ENCODE measurements around the gene NOL4L. TPM values are rescaled to one million over a fixed set of nuclear protein-coding genes. Genes with fewer than 3 reads are reported as not detected.

The NOL4L gene
- total and polyA plus RNA-seq, 2 experiments from 2014 or later, result 38.8 to 39.2 TPM

GRCh38 chr20:32546918-32547752 is 38.0 kb downstream of the NOL4L start:
- H4K20me1 ChIP-seq (replicated peaks; ENCODE audit: insufficient read depth), result peaks cover 4% of the 10 kb centered on the region; the same call in 1 of the 2 replicates
- H3K79me2 ChIP-seq (replicated peaks; ENCODE audit: insufficient read depth), result no peaks in the 10 kb centered on the region
- H3K27me3 ChIP-seq (ENCODE audit: insufficient read depth), result no peaks in the 10 kb centered on the region
- no peak overlapping the region for H3K4me2 ChIP-seq
- H3K36me3 Mint-ChIP-seq (ENCODE audit: low read depth), result no peaks in the 10 kb centered on the region
- no peak for DNase-seq (ENCODE audit: low spot score)
- no peak overlapping the region for H3K4me3 Mint-ChIP-seq
- H3K9me3 Mint-ChIP-seq, result peaks cover 3% of the 10 kb centered on the region; the same call in 1 of the 3 replicates
- H3K27ac ChIP-seq (ENCODE audit: low read depth), result no peak overlapping the region
- TF ChIP-seq ZNF331 (CRISPR knock-in tag; IDR thresholded peaks at IDR 0.05; ENCODE audit: low read depth) (no peak), CREB1 (CRISPR knock-in tag; IDR thresholded peaks at IDR 0.05; ENCODE audit: low read depth) (no peak), EZH2phosphoT487 (IDR thresholded peaks at IDR 0.05; ENCODE audit: unreplicated experiment) (no peak), EZH2 (IDR thresholded peaks at IDR 0.05; ENCODE audit: low read depth, unreplicated experiment) (no peak), REST (IDR thresholded peaks at IDR 0.05; ENCODE audit: unreplicated experiment) (no peak), STAT1 (IDR thresholded peaks at IDR 0.05; ENCODE audit: unreplicated experiment) (no peak), ETS1 (IDR thresholded peaks at IDR 0.05) (no peak), CTCF (conservative IDR thresholded peaks at IDR 0.05; ENCODE audit: low read depth in 2 of 2) (no peak)
- H3K4me1 Mint-ChIP-seq, result peaks cover 12% of the 10 kb centered on the region
- ATAC-seq, result no peak
- H3K4me3 ChIP-seq, result no peak overlapping the region
- H2AFZ ChIP-seq, result no peak overlapping the region
- H3K4me1 ChIP-seq (ENCODE audit: insufficient read depth), result no peaks in the 10 kb centered on the region
- no peaks in the 10 kb centered on the region for H3K9me2 ChIP-seq (ENCODE audit: insufficient read depth)
- H3F3A ChIP-seq (replicated peaks; ENCODE audit: low read depth), result no peaks in the 10 kb centered on the region
- no peak overlapping the region for H3K27ac Mint-ChIP-seq
- H3K27me3 Mint-ChIP-seq (ENCODE audit: insufficient read depth, low read depth, poor library complexity), result peaks cover 14% of the 10 kb centered on the region
- no peaks in the 10 kb centered on the region; the same call in 1 of the 2 replicates for H3K36me3 ChIP-seq (ENCODE audit: insufficient read depth)

Data from GM23338 (cell line).